HepG2 (cell line): Measurements from ENCODE around the gene TYROBP. TPM values are rescaled to one million over a fixed set of nuclear protein-coding genes. Genes with fewer than 3 reads are reported as not detected.

Experiments used
- AGO2 ChIP-seq: fragments of 200-400 bp; formaldehyde crosslinking; optimal IDR thresholded peaks from 2 replicates; pipeline ENCODE3; 2017; ENCODE audit warnings: mild to moderate bottlenecking, low read depth, low read length, moderate library complexity
- FOXK1 ChIP-seq: sonication (generic); formaldehyde crosslinking; IDR thresholded peaks from 2 replicates; pipeline ENCODE4 v1.4.0; 2020; ENCODE audit warnings: low read depth, missing genetic modification reagents, borderline replicate concordance
- HNRNPK ChIP-seq: fragments of 200-400 bp; formaldehyde crosslinking; IDR thresholded peaks from 2 replicates; pipeline ENCODE4 v1.6.1; 2018; ENCODE audit warnings: low read length, low read depth, moderate library complexity, mild to moderate bottlenecking; ENCODE audit not compliant: poor library complexity, severe bottlenecking
- KLF15 ChIP-seq: sonication (generic); formaldehyde crosslinking; IDR thresholded peaks from 2 replicates; pipeline ENCODE4 v1.8.1; 2023; ENCODE audit warnings: borderline replicate concordance, mild to moderate bottlenecking, inconsistent platforms, missing genetic modification reagents, mixed read lengths
- NKX3-1 ChIP-seq: sonication (generic); formaldehyde crosslinking; IDR thresholded peaks from 2 replicates; pipeline ENCODE4 v1.5.0; 2020; ENCODE audit warnings: missing genetic modification reagents
- PHB2 ChIP-seq: fragments of 450-650 bp; IDR thresholded peaks from 2 replicates; pipeline ENCODE4 v1.6.1; 2018; ENCODE audit not compliant: partially characterized antibody
- SKI ChIP-seq: fragments of 450-650 bp; IDR thresholded peaks from one replicate; pipeline ENCODE4 v1.6.1; 2018; ENCODE audit warnings: mild to moderate bottlenecking; ENCODE audit not compliant: partially characterized antibody
- SP5 ChIP-seq: IDR thresholded peaks from 2 replicates; pipeline ENCODE4 v1.6.1; 2016; ENCODE audit warnings: low read depth, borderline replicate concordance
- ZNF75D ChIP-seq: sonication (generic); formaldehyde crosslinking; IDR thresholded peaks from 2 replicates; pipeline ENCODE4 v1.8.1; 2023; ENCODE audit warnings: missing genetic modification reagents, mild to moderate bottlenecking, borderline replicate concordance
- ZNF782 ChIP-seq: sonication (generic); formaldehyde crosslinking; IDR thresholded peaks from 2 replicates; pipeline ENCODE4 v1.4.0; 2020; ENCODE audit warnings: missing genetic modification reagents, mild to moderate bottlenecking, borderline replicate concordance
- polyA plus RNA-seq, 8 experiments: library from polyadenylated mRNA; depleted of rRNA in 3 of 8; stranded (reverse) in 7 of 8; unstranded in 1 of 8; fragments of >200 nt; fragmentation: Illumina TruSeq in 4 of 8; extraction: Trizol in 4 of 8; gene quantifications; 2 replicates each; pipeline versions ENCODE4 v1.2.1 to v1.2.3, GENCODE V29; 2011 to 2016; ENCODE audit warnings: low read depth in 4 of 8, missing spikeins in 1 of 8, mixed read lengths in 1 of 8; ENCODE audit not compliant: insufficient read depth in 1 of 8
- total RNA-seq, 5 experiments: library from RNA; depleted of rRNA; stranded (reverse); fragments of >200 nt; fragmentation: Illumina TruSeq; extraction: Trizol; gene quantifications; 2 replicates each; pipeline ENCODE4 v1.2.3, GENCODE V29; 2016; ENCODE audit warnings: low read depth in 1 of 5
- TF ChIP-seq, protein P1 (sequence below): IDR thresholded peaks from 2 replicates; pipeline ENCODE4 v1.6.1; 2016; ENCODE audit warnings: low read depth, missing genetic modification reagents, missing compliant biosample characterization
- TF ChIP-seq, protein P2 (sequence below): sonication (generic); formaldehyde crosslinking; IDR thresholded peaks from 2 replicates; pipeline ENCODE4 v1.4.0; 2020; ENCODE audit warnings: mild to moderate bottlenecking, missing genetic modification reagents
- TF ChIP-seq, protein P3 (sequence below): fragments of 450-650 bp; IDR thresholded peaks from 2 replicates; pipeline ENCODE4 v1.6.1; 2017; ENCODE audit warnings: mild to moderate bottlenecking
- TF ChIP-seq, protein P4 (sequence below): sonication (generic); formaldehyde crosslinking; IDR thresholded peaks from 2 replicates; pipeline ENCODE4 v1.4.0; 2020; ENCODE audit warnings: missing genetic modification reagents, borderline replicate concordance
- TF ChIP-seq, protein P5 (sequence below): sonication (generic); formaldehyde crosslinking; IDR thresholded peaks from 2 replicates; pipeline ENCODE4 v1.4.0; 2020; ENCODE audit warnings: low read depth, mild to moderate bottlenecking, missing genetic modification reagents

Gene TYROBP
- total and polyA plus RNA-seq, 2 of the 13 experiments (the other 11 are each of a cell fraction or from before 2014, with no cell fraction given): not detected

- TF ChIP-seq, protein P1, sequence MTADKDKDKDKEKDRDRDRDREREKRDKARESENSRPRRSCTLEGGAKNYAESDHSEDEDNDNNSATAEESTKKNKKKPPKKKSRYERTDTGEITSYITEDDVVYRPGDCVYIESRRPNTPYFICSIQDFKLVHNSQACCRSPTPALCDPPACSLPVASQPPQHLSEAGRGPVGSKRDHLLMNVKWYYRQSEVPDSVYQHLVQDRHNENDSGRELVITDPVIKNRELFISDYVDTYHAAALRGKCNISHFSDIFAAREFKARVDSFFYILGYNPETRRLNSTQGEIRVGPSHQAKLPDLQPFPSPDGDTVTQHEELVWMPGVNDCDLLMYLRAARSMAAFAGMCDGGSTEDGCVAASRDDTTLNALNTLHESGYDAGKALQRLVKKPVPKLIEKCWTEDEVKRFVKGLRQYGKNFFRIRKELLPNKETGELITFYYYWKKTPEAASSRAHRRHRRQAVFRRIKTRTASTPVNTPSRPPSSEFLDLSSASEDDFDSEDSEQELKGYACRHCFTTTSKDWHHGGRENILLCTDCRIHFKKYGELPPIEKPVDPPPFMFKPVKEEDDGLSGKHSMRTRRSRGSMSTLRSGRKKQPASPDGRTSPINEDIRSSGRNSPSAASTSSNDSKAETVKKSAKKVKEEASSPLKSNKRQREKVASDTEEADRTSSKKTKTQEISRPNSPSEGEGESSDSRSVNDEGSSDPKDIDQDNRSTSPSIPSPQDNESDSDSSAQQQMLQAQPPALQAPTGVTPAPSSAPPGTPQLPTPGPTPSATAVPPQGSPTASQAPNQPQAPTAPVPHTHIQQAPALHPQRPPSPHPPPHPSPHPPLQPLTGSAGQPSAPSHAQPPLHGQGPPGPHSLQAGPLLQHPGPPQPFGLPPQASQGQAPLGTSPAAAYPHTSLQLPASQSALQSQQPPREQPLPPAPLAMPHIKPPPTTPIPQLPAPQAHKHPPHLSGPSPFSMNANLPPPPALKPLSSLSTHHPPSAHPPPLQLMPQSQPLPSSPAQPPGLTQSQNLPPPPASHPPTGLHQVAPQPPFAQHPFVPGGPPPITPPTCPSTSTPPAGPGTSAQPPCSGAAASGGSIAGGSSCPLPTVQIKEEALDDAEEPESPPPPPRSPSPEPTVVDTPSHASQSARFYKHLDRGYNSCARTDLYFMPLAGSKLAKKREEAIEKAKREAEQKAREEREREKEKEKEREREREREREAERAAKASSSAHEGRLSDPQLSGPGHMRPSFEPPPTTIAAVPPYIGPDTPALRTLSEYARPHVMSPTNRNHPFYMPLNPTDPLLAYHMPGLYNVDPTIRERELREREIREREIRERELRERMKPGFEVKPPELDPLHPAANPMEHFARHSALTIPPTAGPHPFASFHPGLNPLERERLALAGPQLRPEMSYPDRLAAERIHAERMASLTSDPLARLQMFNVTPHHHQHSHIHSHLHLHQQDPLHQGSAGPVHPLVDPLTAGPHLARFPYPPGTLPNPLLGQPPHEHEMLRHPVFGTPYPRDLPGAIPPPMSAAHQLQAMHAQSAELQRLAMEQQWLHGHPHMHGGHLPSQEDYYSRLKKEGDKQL: 0 out of 2 replicates have a peak, but pooled peaks have one; percentile 26
- TF ChIP-seq PHB2 (no peak), ZNF75D (CRISPR knock-in tag) (no peak), HNRNPK (no peak), NKX3-1 (CRISPR knock-in tag) (peak; percentile 99), SP5 (peak; percentile 74), SKI (no peak), AGO2 (no peak), FOXK1 (CRISPR knock-in tag) (peak; percentile 77; the same call in 1 of the 2 replicates), KLF15 (CRISPR knock-in tag) (peak; percentile 94; the same call in 1 of the 2 replicates), ZNF782 (CRISPR knock-in tag) (peak; percentile 56; the same call in 1 of the 2 replicates)
- TF ChIP-seq, protein P2, sequence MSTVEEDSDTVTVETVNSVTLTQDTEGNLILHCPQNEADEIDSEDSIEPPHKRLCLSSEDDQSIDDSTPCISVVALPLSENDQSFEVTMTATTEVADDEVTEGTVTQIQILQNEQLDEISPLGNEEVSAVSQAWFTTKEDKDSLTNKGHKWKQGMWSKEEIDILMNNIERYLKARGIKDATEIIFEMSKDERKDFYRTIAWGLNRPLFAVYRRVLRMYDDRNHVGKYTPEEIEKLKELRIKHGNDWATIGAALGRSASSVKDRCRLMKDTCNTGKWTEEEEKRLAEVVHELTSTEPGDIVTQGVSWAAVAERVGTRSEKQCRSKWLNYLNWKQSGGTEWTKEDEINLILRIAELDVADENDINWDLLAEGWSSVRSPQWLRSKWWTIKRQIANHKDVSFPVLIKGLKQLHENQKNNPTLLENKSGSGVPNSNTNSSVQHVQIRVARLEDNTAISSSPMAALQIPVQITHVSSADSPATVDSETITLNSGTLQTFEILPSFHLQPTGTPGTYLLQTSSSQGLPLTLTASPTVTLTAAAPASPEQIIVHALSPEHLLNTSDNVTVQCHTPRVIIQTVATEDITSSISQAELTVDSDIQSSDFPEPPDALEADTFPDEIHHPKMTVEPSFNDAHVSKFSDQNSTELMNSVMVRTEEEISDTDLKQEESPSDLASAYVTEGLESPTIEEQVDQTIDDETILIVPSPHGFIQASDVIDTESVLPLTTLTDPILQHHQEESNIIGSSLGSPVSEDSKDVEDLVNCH (CRISPR knock-in tag): no peak
- TF ChIP-seq, protein P3, sequence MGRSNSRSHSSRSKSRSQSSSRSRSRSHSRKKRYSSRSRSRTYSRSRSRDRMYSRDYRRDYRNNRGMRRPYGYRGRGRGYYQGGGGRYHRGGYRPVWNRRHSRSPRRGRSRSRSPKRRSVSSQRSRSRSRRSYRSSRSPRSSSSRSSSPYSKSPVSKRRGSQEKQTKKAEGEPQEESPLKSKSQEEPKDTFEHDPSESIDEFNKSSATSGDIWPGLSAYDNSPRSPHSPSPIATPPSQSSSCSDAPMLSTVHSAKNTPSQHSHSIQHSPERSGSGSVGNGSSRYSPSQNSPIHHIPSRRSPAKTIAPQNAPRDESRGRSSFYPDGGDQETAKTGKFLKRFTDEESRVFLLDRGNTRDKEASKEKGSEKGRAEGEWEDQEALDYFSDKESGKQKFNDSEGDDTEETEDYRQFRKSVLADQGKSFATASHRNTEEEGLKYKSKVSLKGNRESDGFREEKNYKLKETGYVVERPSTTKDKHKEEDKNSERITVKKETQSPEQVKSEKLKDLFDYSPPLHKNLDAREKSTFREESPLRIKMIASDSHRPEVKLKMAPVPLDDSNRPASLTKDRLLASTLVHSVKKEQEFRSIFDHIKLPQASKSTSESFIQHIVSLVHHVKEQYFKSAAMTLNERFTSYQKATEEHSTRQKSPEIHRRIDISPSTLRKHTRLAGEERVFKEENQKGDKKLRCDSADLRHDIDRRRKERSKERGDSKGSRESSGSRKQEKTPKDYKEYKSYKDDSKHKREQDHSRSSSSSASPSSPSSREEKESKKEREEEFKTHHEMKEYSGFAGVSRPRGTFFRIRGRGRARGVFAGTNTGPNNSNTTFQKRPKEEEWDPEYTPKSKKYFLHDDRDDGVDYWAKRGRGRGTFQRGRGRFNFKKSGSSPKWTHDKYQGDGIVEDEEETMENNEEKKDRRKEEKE: no peak
- TF ChIP-seq, protein P4, sequence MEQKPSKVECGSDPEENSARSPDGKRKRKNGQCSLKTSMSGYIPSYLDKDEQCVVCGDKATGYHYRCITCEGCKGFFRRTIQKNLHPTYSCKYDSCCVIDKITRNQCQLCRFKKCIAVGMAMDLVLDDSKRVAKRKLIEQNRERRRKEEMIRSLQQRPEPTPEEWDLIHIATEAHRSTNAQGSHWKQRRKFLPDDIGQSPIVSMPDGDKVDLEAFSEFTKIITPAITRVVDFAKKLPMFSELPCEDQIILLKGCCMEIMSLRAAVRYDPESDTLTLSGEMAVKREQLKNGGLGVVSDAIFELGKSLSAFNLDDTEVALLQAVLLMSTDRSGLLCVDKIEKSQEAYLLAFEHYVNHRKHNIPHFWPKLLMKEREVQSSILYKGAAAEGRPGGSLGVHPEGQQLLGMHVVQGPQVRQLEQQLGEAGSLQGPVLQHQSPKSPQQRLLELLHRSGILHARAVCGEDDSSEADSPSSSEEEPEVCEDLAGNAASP (CRISPR knock-in tag): peak; percentile 86; the same call in 1 of the 2 replicates
- TF ChIP-seq, protein P5, sequence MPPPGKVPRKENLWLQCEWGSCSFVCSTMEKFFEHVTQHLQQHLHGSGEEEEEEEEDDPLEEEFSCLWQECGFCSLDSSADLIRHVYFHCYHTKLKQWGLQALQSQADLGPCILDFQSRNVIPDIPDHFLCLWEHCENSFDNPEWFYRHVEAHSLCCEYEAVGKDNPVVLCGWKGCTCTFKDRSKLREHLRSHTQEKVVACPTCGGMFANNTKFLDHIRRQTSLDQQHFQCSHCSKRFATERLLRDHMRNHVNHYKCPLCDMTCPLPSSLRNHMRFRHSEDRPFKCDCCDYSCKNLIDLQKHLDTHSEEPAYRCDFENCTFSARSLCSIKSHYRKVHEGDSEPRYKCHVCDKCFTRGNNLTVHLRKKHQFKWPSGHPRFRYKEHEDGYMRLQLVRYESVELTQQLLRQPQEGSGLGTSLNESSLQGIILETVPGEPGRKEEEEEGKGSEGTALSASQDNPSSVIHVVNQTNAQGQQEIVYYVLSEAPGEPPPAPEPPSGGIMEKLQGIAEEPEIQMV (CRISPR knock-in tag): peak; percentile 61; the same call in 1 of the 2 replicates
Measured at GRCh38 chr19:35879770-35880317, 28.3 kb downstream of the TYROBP start (continued).
